Measurements from ENCODE around the gene S100PBP. TPM values are rescaled to one million over a fixed set of nuclear protein-coding genes. Genes with fewer than 3 reads are reported as not detected.

Gene S100PBP
- total RNA-seq, 2 donors from 2014 or later: 44.3 to 46.1 TPM

DNA sequence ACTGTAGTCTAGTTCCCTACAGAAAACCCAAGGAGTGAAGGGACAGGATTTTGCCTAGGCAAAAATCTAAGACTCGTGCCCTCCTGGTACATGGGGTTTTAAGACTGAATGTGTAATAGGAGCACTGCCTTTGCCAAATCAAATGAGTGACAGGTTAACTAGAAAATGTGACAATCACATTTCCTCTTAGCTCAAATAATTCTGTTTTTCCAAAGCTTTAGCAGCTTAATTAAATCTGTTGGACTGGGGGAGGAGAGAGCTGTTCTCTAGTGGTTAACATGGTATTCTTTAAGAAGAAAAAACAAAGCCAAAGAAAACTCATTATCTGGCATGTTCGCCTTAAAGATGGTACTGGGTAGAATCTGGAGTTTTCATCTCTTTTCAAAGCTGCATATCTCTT, 40.7 kb downstream of the S100PBP start:
- no peaks in the 10 kb centered on the region for H3K27me3 ChIP-seq (replicated peaks; ENCODE audit: insufficient read depth)
- DNase-seq (ENCODE audit: low spot score) (no peak), ATAC-seq (ENCODE audit: insufficient number of reproducible peaks, low FRiP score, low read depth) (no peak)
- H3K27ac ChIP-seq: no peak overlapping the region
- H3K4me1 ChIP-seq (ENCODE audit: control insufficient read depth in 1 of 2, low read depth in 2 of 2): peaks cover 17 to 41% of the 10 kb centered on the region in 2 donors
- H3K4me3 ChIP-seq: no peak overlapping the region
- no peaks in the 10 kb centered on the region for H3K9me3 ChIP-seq
- H3K36me3 ChIP-seq: peaks cover 24% of the 10 kb centered on the region
- TF ChIP-seq, protein P1, sequence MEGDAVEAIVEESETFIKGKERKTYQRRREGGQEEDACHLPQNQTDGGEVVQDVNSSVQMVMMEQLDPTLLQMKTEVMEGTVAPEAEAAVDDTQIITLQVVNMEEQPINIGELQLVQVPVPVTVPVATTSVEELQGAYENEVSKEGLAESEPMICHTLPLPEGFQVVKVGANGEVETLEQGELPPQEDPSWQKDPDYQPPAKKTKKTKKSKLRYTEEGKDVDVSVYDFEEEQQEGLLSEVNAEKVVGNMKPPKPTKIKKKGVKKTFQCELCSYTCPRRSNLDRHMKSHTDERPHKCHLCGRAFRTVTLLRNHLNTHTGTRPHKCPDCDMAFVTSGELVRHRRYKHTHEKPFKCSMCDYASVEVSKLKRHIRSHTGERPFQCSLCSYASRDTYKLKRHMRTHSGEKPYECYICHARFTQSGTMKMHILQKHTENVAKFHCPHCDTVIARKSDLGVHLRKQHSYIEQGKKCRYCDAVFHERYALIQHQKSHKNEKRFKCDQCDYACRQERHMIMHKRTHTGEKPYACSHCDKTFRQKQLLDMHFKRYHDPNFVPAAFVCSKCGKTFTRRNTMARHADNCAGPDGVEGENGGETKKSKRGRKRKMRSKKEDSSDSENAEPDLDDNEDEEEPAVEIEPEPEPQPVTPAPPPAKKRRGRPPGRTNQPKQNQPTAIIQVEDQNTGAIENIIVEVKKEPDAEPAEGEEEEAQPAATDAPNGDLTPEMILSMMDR (IDR thresholded peaks at IDR 0.05): no peak

DNA sequence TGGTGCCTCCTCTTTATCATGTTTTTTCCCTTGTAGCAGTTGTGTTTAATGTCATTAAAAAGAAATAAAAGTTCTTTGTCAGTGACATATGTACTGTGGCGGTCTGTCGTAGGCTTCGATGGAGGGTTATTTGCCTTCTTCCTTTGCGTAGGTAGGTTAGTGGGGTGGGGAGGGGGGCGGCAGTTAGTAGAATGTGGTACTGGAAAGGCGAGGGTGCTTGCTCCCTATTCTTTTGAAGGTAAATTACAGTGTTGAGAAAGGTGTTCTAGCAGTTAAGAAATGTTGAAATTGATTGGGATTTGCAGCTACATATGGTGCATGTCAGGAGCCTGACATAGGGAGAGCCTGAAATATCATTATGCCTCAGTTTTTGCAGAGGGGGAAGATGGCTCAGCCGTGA, 41.3 kb downstream of the S100PBP start:
- H3K27me3 ChIP-seq (replicated peaks; ENCODE audit: insufficient read depth): no peaks in the 10 kb centered on the region
- H3K4me1 ChIP-seq (ENCODE audit: control insufficient read depth in 1 of 2, low read depth in 2 of 2): peaks cover 24 to 48% of the 10 kb centered on the region in 2 donors
- TF ChIP-seq, protein P1 (IDR thresholded peaks at IDR 0.05): no peak
- H3K36me3 ChIP-seq: peaks cover 24% of the 10 kb centered on the region
- H3K9me3 ChIP-seq: no peaks in the 10 kb centered on the region
- no peak overlapping the region for H3K27ac ChIP-seq
- no peak overlapping the region for H3K4me3 ChIP-seq
- DNase-seq (ENCODE audit: low spot score) (no peak), ATAC-seq (ENCODE audit: insufficient number of reproducible peaks, low FRiP score, low read depth) (no peak)

DNA sequence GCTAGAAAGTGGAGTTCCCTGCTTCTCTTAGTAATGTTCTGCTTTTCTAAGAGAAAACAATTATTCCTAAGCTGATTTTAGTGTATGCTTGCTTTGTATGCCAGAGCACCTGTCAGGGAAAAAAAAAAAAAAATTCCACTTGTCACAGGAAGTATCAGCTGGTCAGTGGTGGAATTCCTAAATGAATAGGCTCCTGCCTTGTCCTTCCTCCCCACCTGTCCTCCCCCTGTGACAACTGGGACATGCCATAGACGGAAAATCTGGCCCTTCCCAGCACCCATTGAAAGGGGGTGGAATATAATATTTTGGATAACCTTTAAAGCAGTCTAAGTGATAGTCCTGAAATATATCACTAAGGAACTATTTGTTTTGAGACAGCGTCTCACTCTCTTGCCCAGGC, 42.5 kb downstream of the S100PBP start:
- no peak overlapping the region for H3K4me3 ChIP-seq
- no peak for DNase-seq (ENCODE audit: low spot score)
- no peaks in the 10 kb centered on the region for H3K9me3 ChIP-seq
- peaks cover 33 to 59% of the 10 kb centered on the region in 2 donors for H3K4me1 ChIP-seq (ENCODE audit: control insufficient read depth in 1 of 2, low read depth in 2 of 2)
- TF ChIP-seq, protein P1 (IDR thresholded peaks at IDR 0.05): no peak
- peak overlapping the region in 1 of 2 donors; percentile 8 for H3K27ac ChIP-seq
- no peaks in the 10 kb centered on the region for H3K27me3 ChIP-seq (replicated peaks; ENCODE audit: insufficient read depth)
- ATAC-seq (ENCODE audit: insufficient number of reproducible peaks, low FRiP score, low read depth): no peak
- peaks cover 17% of the 10 kb centered on the region for H3K36me3 ChIP-seq

DNA sequence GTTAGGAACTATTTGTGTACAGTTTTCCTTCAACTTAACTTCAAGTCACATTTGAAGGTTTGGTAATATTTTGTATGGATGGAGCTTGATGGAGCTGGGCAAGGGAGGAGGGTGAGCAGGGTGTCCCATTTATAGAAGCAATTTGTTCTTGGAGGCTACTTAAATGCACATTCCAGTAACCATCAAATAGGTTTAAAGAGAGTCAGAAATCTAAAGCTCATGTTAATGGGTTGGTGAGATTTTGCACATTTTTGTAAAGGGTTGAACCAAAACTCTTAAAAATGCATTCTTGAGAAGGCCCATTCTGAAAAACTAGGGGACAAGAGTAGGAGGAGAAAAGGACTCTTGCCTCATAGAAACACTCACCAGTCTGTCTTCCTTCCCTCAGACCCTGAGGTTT, 43.1 kb downstream of the S100PBP start:
- H3K36me3 ChIP-seq: peaks cover 17% of the 10 kb centered on the region
- no peak overlapping the region for H3K4me3 ChIP-seq
- H3K27me3 ChIP-seq (replicated peaks; ENCODE audit: insufficient read depth): no peaks in the 10 kb centered on the region
- H3K4me1 ChIP-seq (ENCODE audit: control insufficient read depth in 1 of 2, low read depth in 2 of 2): peaks cover 40 to 65% of the 10 kb centered on the region in 2 donors
- TF ChIP-seq, protein P1 (IDR thresholded peaks at IDR 0.05): no peak
- DNase-seq (ENCODE audit: low spot score) (no peak), ATAC-seq (ENCODE audit: insufficient number of reproducible peaks, low FRiP score, low read depth) (no peak)
- no peaks in the 10 kb centered on the region for H3K9me3 ChIP-seq
- peak overlapping the region; percentile 61 to 72 for H3K27ac ChIP-seq

DNA sequence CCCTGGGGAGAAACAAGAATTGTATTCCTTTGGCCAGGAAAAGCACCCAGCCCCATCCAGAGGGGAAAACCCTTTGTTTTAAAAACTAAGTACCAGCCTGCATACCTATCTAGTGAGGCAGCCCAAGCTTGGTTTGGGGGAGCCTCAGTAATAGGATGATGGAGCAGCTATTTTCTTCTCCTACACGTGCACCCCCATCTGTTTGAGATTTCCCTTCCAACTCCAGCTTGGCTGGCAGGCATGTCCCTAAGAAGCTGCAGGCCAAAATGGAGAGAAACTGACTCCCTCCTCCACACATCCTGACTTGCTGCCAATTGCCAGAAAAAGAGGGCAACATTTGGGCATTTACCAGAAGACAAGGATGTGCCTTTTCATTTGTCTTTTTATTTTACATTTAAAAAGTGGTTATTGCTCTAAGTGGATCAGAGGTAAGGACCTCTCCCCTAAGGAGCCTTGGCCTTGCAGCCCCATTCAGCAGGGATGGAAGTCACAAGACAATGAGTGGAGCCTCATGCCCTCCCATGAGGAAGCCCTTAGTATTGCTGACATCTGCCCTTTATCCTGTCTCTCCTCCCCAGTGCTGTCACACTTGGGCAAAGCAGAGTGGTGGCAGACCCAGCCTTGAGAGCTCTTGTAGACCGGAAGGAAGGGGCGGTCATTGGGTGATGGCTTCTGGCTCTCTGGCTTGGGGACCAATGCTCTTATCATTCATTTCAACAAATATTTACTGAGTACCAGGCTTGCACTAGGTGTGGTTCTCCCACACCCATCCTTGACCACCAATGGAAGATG, 44.6 kb downstream of the S100PBP start:
- no peak for DNase-seq (ENCODE audit: low spot score)
- TF ChIP-seq, protein P1 (IDR thresholded peaks at IDR 0.05): no peak
- peaks cover 41 to 79% of the 10 kb centered on the region in 2 donors for H3K4me1 ChIP-seq (ENCODE audit: control insufficient read depth in 1 of 2, low read depth in 2 of 2)
- peak overlapping the region; percentile 61 to 72 for H3K27ac ChIP-seq
- H3K36me3 ChIP-seq: peaks cover 6% of the 10 kb centered on the region
- no peak overlapping the region for H3K4me3 ChIP-seq
- ATAC-seq (ENCODE audit: insufficient number of reproducible peaks, low FRiP score, low read depth): no peak
- no peaks in the 10 kb centered on the region for H3K27me3 ChIP-seq (replicated peaks; ENCODE audit: insufficient read depth)
- H3K9me3 ChIP-seq: no peaks in the 10 kb centered on the region

Data from thoracic aorta (tissue), 2 donors.